CD14-positive monocyte (primary cell): Measurements from ENCODE around the gene SMAD3. TPM values are rescaled to one million over a fixed set of nuclear protein-coding genes. Genes with fewer than 3 reads are reported as not detected.

ENCODE experiments used
- DNase-seq, 3 donors: peaks; one replicate each; pipeline ENCODE4 v3.0.0-alpha.2; 2011 to 2022
- H2AFZ ChIP-seq: 2 replicates; pipeline ENCODE4 v1.6.0; 2012; ENCODE audit warnings: mild to moderate bottlenecking, low read depth, low read length, inconsistent platforms; ENCODE audit not compliant: insufficient read depth, poor library complexity, severe bottlenecking
- H3K27ac ChIP-seq, 2 donors: 1 replicate in 1 of 2; 2 replicates in 1 of 2; pipeline ENCODE4 v1.5.1; 2012 to 2013; ENCODE audit warnings: low read length in 2 of 2, control low read depth in 1 of 2, inconsistent platforms in 1 of 2, low read depth in 1 of 2, mild to moderate bottlenecking in 1 of 2
- H3K27me3 ChIP-seq, 2 donors: one replicate each; pipeline versions ENCODE4 v1.6.0 to v1.6.1; 2011 to 2013; ENCODE audit warnings: low read length in 2 of 2; ENCODE audit not compliant: control insufficient read depth in 2 of 2, insufficient read depth in 2 of 2
- H3K36me3 ChIP-seq, 2 donors: replicated peaks in 1 of 2; 1 replicate in 1 of 2; 2 replicates in 1 of 2; pipeline versions ENCODE4 v1.5.1 to v1.6.1; 2012 to 2013; ENCODE audit warnings: low read length in 2 of 2, control low read depth in 1 of 2, inconsistent platforms in 1 of 2, mild to moderate bottlenecking in 1 of 2; ENCODE audit not compliant: insufficient read depth in 2 of 2, control insufficient read depth in 1 of 2
- H3K4me1 ChIP-seq, 2 donors: 1 replicate in 1 of 2; 2 replicates in 1 of 2; pipeline versions ENCODE4 v1.5.1 to v1.6.1; 2012 to 2013; ENCODE audit warnings: low read length in 2 of 2, control low read depth in 1 of 2, inconsistent platforms in 1 of 2, mild to moderate bottlenecking in 1 of 2, moderate library complexity in 1 of 2; ENCODE audit not compliant: insufficient read depth in 2 of 2, control insufficient read depth in 1 of 2
- H3K4me2 ChIP-seq: replicated peaks from 2 replicates; pipeline ENCODE3; 2012; ENCODE audit warnings: low read length, moderate library complexity, mild to moderate bottlenecking; ENCODE audit not compliant: poor library complexity, severe bottlenecking; ENCODE audit errors: extremely low read depth
- H3K4me3 ChIP-seq, 3 experiments: fragments of 200-600 bp in 1 of 3; sonication (generic) in 1 of 3; replicated peaks in 1 of 3; 1 replicate in 2 of 3; 2 replicates in 1 of 3; pipeline ENCODE4 v1.5.1; 2011 to 2013; ENCODE audit warnings: low read length in 3 of 3, mild to moderate bottlenecking in 3 of 3, control low read depth in 2 of 3, low read depth in 2 of 3, inconsistent platforms in 1 of 3, moderate library complexity in 1 of 3
- H3K79me2 ChIP-seq: 2 replicates; pipeline ENCODE4 v1.6.0; 2012; ENCODE audit warnings: mild to moderate bottlenecking, control low read depth, inconsistent platforms, low read length, moderate library complexity; ENCODE audit not compliant: insufficient read depth
- H3K9ac ChIP-seq: 2 replicates; pipeline ENCODE4 v1.6.0; 2017; ENCODE audit warnings: low read length, mild to moderate bottlenecking; ENCODE audit not compliant: insufficient read depth, poor library complexity, severe bottlenecking
- H3K9me3 ChIP-seq, 2 donors: replicated peaks in 1 of 2; 1 replicate in 1 of 2; 2 replicates in 1 of 2; pipeline versions ENCODE4 v1.5.1 to v1.6.1; 2012 to 2013; ENCODE audit warnings: low read length in 2 of 2, control low read depth in 1 of 2; ENCODE audit not compliant: control insufficient read depth in 1 of 2, insufficient read depth in 1 of 2
- H4K20me1 ChIP-seq: 2 replicates; pipeline ENCODE4 v1.6.0; 2012; ENCODE audit warnings: mild to moderate bottlenecking, low read length, control low read depth, moderate library complexity; ENCODE audit not compliant: insufficient read depth
- H3K27ac Mint-ChIP-seq, 7 donors: one replicate each; pipeline ENCODE4 v1.8.0; 2020; ENCODE audit warnings: mild to moderate bottlenecking in 7 of 7, mixed read lengths in 7 of 7, moderate library complexity in 6 of 7, inconsistent platforms in 2 of 7
- H3K27me3 Mint-ChIP-seq, 3 donors: one replicate each; pipeline ENCODE4 v1.8.0; 2021 to 2022; ENCODE audit warnings: low read depth in 3 of 3, mild to moderate bottlenecking in 3 of 3, mixed read lengths in 3 of 3, moderate library complexity in 3 of 3, inconsistent platforms in 1 of 3
- H3K36me3 Mint-ChIP-seq, 2 donors: one replicate each; pipeline ENCODE4 v1.8.0; 2020; ENCODE audit warnings: mixed read lengths in 2 of 2, inconsistent platforms in 1 of 2, mild to moderate bottlenecking in 1 of 2
- H3K4me1 Mint-ChIP-seq: one replicate; pipeline ENCODE4 v1.8.0; 2020; ENCODE audit warnings: mild to moderate bottlenecking, mixed read lengths
- H3K4me3 Mint-ChIP-seq, 2 donors: one replicate each; pipeline ENCODE4 v1.8.0; 2020; ENCODE audit warnings: mild to moderate bottlenecking in 2 of 2, mixed read lengths in 2 of 2, moderate library complexity in 1 of 2
- H3K9me3 Mint-ChIP-seq, 7 donors: one replicate each; pipeline ENCODE4 v1.8.0; 2020 to 2022; ENCODE audit warnings: mixed read lengths in 7 of 7, mild to moderate bottlenecking in 6 of 7, moderate library complexity in 6 of 7, inconsistent platforms in 2 of 7
- WGBS: methylation state at CpG from one replicate; pipeline ENCODE4 v1.1.5; 2013; ENCODE audit warnings: missing lambda C conversion rate; ENCODE audit not compliant: insufficient coverage; 5-methylcytosine and 5-hydroxymethylcytosine counted together
- intact Hi-C, 2 donors: fragments of 100-400 bp; cut with micrococcal nuclease; formaldehyde crosslinking; loops; one replicate each; pipeline versions ENCODE4 v1.15.0 to v1.15.1; 2023
- polyA plus RNA-seq, 3 donors: library from polyadenylated mRNA; depleted of rRNA in 1 of 3; unstranded in 2 of 3; stranded (reverse) in 1 of 3; fragments of 300-500 nt in 2 of 3; fragments of >200 nt in 1 of 3; fragmentation: Illumina TruSeq in 2 of 3; gene quantifications; 1 replicate in 2 of 3; 2 replicates in 1 of 3; pipeline ENCODE4 v1.2.3, GENCODE V29; 2012 to 2021
- TF ChIP-seq, protein P1 (sequence below): fragments of 200-600 bp; IDR thresholded peaks from one replicate; pipeline ENCODE4 v1.8.0; 2022; ENCODE audit warnings: antibody characterized with exemption, mild to moderate bottlenecking

The SMAD3 gene
- polyA plus RNA-seq, 3 donors = 4.4 to 41.7 (median 5.4) TPM

DNA sequence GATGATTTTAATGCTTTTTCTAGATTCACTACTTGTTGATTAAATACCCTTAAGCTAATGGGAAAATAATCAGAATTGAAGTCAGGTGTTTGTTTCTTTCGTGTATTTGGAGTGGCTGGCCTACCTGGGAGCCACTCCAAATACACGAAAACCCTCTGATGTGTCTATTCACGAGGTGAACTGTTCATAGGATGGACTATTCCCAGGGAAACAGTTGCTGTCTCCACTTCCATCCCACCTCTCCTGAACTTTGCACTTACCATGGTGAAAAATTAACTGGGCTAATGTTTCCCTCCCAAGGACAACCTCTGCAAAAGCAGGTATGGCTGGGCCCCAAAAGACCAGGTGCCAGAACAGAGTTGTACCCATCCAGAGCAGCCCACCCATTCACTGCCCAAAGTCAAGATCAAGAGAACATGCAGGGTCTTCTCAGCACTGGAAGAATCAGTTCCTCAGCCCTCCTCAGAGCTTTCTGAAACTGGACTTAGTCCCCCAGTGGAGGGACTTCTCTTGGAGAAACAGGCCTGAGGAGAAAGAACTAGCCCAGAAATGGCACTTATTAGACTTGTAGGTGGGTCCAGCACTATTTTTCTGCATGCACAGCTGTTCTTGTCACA, 2.9 kb upstream of the SMAD3 start:
- no peaks in the 10 kb centered on the region for H3K36me3 ChIP-seq
- H3K79me2 ChIP-seq = peaks cover 15% of the 10 kb centered on the region
- H3K4me2 ChIP-seq = no peak overlapping the region
- Mint-ChIP-seq H3K36me3 (peaks cover 4 to 8% of the 10 kb centered on the region in 2 donors), H3K4me3 (no peak overlapping the region), H3K4me1 (peaks cover 18% of the 10 kb centered on the region), H3K27ac (no peak overlapping the region), H3K27me3 (peaks cover 2 to 7% (median 6%) of the 10 kb centered on the region in 3 donors), H3K9me3 (peaks cover 0 to 5% (median 0%) of the 10 kb centered on the region in 7 donors)
- no peaks in the 10 kb centered on the region for H3K27me3 ChIP-seq
- H3K4me3 ChIP-seq = no peak overlapping the region
- 100% methylated on average over 2 of the region's 3 CpGs for WGBS
- intact Hi-C loops = loop anchor here (5.0 to 10.0 kb wide), 3 partner anchors 35 to 192 kb away; partner anchors contain the start of genes AAGAB (in 2 of the 2) and IQCH (in 2 of the 2)
- H3K9me3 ChIP-seq = no peaks in the 10 kb centered on the region
- TF ChIP-seq, protein P1, sequence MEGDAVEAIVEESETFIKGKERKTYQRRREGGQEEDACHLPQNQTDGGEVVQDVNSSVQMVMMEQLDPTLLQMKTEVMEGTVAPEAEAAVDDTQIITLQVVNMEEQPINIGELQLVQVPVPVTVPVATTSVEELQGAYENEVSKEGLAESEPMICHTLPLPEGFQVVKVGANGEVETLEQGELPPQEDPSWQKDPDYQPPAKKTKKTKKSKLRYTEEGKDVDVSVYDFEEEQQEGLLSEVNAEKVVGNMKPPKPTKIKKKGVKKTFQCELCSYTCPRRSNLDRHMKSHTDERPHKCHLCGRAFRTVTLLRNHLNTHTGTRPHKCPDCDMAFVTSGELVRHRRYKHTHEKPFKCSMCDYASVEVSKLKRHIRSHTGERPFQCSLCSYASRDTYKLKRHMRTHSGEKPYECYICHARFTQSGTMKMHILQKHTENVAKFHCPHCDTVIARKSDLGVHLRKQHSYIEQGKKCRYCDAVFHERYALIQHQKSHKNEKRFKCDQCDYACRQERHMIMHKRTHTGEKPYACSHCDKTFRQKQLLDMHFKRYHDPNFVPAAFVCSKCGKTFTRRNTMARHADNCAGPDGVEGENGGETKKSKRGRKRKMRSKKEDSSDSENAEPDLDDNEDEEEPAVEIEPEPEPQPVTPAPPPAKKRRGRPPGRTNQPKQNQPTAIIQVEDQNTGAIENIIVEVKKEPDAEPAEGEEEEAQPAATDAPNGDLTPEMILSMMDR = no peak
- no peak overlapping the region for H3K27ac ChIP-seq
- peaks cover 19 to 20% of the 10 kb centered on the region in 2 donors for H3K4me1 ChIP-seq
- no peak overlapping the region for H3K9ac ChIP-seq
- H2AFZ ChIP-seq = no peak overlapping the region
- peaks cover 16% of the 10 kb centered on the region for H4K20me1 ChIP-seq
- DNase-seq = no peak

DNA sequence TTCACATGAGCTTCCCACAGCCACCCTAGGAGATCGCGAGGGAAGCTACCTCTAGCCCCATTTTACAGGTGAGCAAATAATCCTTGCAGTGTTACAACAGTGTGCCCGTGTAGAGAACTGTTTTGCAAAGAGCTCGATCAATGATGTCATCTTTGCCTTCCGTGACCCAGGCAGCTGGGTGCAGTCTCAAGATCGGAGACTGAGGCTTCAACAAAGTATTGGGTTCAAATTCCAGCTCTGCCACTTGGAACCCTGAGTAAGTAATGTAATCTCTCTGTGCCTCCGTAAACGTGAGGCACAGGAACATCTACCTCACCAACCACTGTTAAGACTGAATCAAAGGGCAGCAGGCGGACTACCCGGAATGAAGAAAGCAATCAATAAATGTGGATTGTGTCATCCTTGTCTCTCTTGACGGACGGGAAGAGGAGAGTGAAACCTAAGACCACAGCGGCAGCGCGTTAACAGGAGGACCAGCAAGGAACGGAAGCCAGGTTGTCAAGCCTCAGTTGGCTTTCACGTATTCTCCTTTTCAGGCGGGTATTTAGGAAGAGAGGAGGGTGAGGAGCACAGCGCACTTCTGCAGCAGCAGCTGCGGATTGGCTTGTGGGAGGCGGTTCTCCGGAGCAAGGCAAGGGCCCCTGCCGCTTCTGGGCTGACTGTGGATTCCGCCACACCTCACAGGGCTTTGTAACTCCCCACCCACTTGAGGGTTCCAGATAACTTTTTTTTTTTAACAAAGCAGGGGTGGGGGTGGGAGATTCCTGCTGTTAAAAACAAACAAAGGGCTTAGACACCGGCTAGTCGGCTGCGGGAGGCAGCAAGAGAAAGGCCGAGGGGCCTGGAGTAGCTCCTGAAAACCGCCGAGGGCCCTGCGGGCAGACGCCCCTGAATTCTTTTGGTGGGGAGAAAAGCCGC, 1.5 kb upstream of the SMAD3 start:
- Histone ChIP-seq H3K4me2 (peak overlapping the region; percentile 95), H4K20me1 (peaks cover 31% of the 10 kb centered on the region), H3K4me1 (peaks cover 34% of the 10 kb centered on the region in 2 donors), H3K27me3 (no peaks in the 10 kb centered on the region), H3K27ac (no peak overlapping the region), H3K4me3 (peak overlapping the region in 1 of 3 experiments; percentile 100), H2AFZ (no peak overlapping the region), H3K79me2 (peaks cover 30% of the 10 kb centered on the region), H3K9ac (peak overlapping the region; percentile 97), H3K9me3 (no peaks in the 10 kb centered on the region), H3K36me3 (no peaks in the 10 kb centered on the region)
- intact Hi-C loops = loop anchor here (2.0 to 10.0 kb wide), 4 partner anchors 37 to 191 kb away; partner anchors contain the start of genes AAGAB (in 2 of the 2) and IQCH (in 2 of the 2)
- Mint-ChIP-seq H3K9me3 (peaks cover 0 to 6% (median 0%) of the 10 kb centered on the region in 7 donors), H3K27me3 (peaks cover 2 to 7% (median 6%) of the 10 kb centered on the region in 3 donors), H3K4me1 (peaks cover 32% of the 10 kb centered on the region), H3K36me3 (peaks cover 12 to 17% of the 10 kb centered on the region in 2 donors), H3K4me3 (peak overlapping the region; percentile 79 to 86), H3K27ac (peak overlapping the region in 3 of 7 donors; percentile 75 to 89 (median 81))
- 88% methylated on average over 19 of the region's 33 CpGs for WGBS
- DNase-seq = peak in 2 of 3 donors; percentile 46 to 82
- TF ChIP-seq, protein P1 = no peak
